ENCODE results near the gene ACTA2.

DNA sequence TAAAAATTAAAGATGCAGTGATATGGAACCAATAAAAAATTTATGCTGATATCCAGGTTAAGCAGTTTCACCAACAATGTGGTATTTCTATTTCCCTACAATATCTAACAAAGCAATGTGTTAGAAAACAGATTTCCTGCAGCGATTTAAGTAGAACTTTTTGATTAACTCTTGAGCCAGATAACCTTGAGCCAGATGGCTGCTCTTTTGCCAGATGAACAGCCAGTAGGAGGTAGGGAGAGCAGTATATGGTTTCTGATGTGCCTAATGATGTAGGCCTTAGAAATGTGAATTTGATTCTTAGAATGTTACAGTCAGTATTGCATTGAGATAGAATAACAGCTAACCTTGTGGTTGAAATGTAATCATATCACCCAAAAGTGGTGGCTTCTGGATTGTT is 41.5 kb downstream of the ACTA2 start:
- TF ChIP-seq, protein P1, sequence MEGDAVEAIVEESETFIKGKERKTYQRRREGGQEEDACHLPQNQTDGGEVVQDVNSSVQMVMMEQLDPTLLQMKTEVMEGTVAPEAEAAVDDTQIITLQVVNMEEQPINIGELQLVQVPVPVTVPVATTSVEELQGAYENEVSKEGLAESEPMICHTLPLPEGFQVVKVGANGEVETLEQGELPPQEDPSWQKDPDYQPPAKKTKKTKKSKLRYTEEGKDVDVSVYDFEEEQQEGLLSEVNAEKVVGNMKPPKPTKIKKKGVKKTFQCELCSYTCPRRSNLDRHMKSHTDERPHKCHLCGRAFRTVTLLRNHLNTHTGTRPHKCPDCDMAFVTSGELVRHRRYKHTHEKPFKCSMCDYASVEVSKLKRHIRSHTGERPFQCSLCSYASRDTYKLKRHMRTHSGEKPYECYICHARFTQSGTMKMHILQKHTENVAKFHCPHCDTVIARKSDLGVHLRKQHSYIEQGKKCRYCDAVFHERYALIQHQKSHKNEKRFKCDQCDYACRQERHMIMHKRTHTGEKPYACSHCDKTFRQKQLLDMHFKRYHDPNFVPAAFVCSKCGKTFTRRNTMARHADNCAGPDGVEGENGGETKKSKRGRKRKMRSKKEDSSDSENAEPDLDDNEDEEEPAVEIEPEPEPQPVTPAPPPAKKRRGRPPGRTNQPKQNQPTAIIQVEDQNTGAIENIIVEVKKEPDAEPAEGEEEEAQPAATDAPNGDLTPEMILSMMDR (IDR thresholded peaks at IDR 0.05) = no peak
- TF ChIP-seq POLR2A (IDR thresholded peaks at IDR 0.05) (no peak), POLR2AphosphoS5 (IDR thresholded peaks at IDR 0.05) (no peak), EP300 (IDR thresholded peaks at IDR 0.05) (no peak)
